ENCODE results near the gene STXBP6. TPM values are rescaled to one million over a fixed set of nuclear protein-coding genes. Genes with fewer than 3 reads are reported as not detected.

The STXBP6 gene
- total RNA-seq, 4 donors from 2014 or later, result 7.1 to 16.8 (median 8.9) TPM

GRCh38 chr14:24924544-24924943, 125.4 kb downstream of the STXBP6 start:
- 82 to 86% methylated on average over 2 to 3 of the region's 3 CpGs for WGBS, 2 donors (ENCODE audit: low coverage in 1 of 2)
- intact Hi-C loops (cut with DNase I; ENCODE audit: low total_unique reads) (no loop called here), in situ Hi-C loops (cut with MboI; ENCODE audit: low pct_ligation_motif_present in 1 of 4, low pct_unique_long_range_greater_than_20kb in 1 of 4, low sequenced_read_pairs in 3 of 4) (no loop called here)
- Histone ChIP-seq H3K4me1 (peaks cover 0 to 15% (median 5%) of the 10 kb centered on the region in 4 donors), H3K9me3 (no peaks in the 10 kb centered on the region), H3K27ac (no peak overlapping the region), H3K27me3 (no peaks in the 10 kb centered on the region), H3K4me3 (no peak overlapping the region), H3K36me3 (no peaks in the 10 kb centered on the region)
- no peak for TF ChIP-seq CTCF (IDR thresholded peaks at IDR 0.05)
- TF ChIP-seq EP300 (IDR thresholded peaks at IDR 0.05; ENCODE audit: low read depth), result no peak
- TF ChIP-seq POLR2A (IDR thresholded peaks at IDR 0.05), result no peak
- no peak for TF ChIP-seq POLR2AphosphoS5 (IDR thresholded peaks at IDR 0.05)
- no peak for DNase-seq

GRCh38 chr14:24921903-24922302, 128.0 kb downstream of the STXBP6 start:
- in situ Hi-C loops (cut with MboI; ENCODE audit: low pct_ligation_motif_present in 1 of 4, low pct_unique_long_range_greater_than_20kb in 1 of 4, low sequenced_read_pairs in 3 of 4) (no loop called here), intact Hi-C loops (cut with DNase I; ENCODE audit: low total_unique reads) (no loop called here)
- 78 to 80% methylated on average over 1 of the region's 1 CpG for WGBS, 2 donors (ENCODE audit: low coverage in 1 of 2)

GRCh38 chr14:24920265-24921075, 129.5 kb downstream of the STXBP6 start:
- intact Hi-C loops (cut with DNase I; ENCODE audit: low total_unique reads), result no loop called here
- no peak overlapping the region for H3K27ac ChIP-seq
- no peak overlapping the region for H3K4me3 ChIP-seq
- H3K27me3 ChIP-seq, result no peaks in the 10 kb centered on the region
- 64 to 71% methylated on average over 4 of the region's 4 CpGs for WGBS, 2 donors (ENCODE audit: low coverage in 1 of 2)
- DNase-seq, result no peak
- H3K9me3 ChIP-seq, result no peaks in the 10 kb centered on the region
- H3K4me1 ChIP-seq, result peaks cover 0 to 11% (median 4%) of the 10 kb centered on the region in 4 donors
- TF ChIP-seq EP300 (IDR thresholded peaks at IDR 0.05; ENCODE audit: low read depth), result no peak
- no peak for TF ChIP-seq POLR2AphosphoS5 (IDR thresholded peaks at IDR 0.05)
- no peak for TF ChIP-seq POLR2A (IDR thresholded peaks at IDR 0.05)
- TF ChIP-seq CTCF (IDR thresholded peaks at IDR 0.05), result no peak
- no peaks in the 10 kb centered on the region for H3K36me3 ChIP-seq
- in situ Hi-C loops (cut with MboI; ENCODE audit: low pct_ligation_motif_present in 1 of 4, low pct_unique_long_range_greater_than_20kb in 1 of 4, low sequenced_read_pairs in 3 of 4), result no loop called here

More at GRCh38 chr14:24921903-24922302, 128.0 kb downstream of the STXBP6 start:
- Histone ChIP-seq H3K9me3 (no peaks in the 10 kb centered on the region), H3K27ac (no peak overlapping the region), H3K36me3 (no peaks in the 10 kb centered on the region), H3K4me3 (no peak overlapping the region), H3K27me3 (no peaks in the 10 kb centered on the region), H3K4me1 (peaks cover 0 to 3% (median 0%) of the 10 kb centered on the region in 4 donors)
- no peak for TF ChIP-seq POLR2AphosphoS5 (IDR thresholded peaks at IDR 0.05)
- no peak for TF ChIP-seq POLR2A (IDR thresholded peaks at IDR 0.05)
- TF ChIP-seq CTCF (IDR thresholded peaks at IDR 0.05), result no peak
- no peak for TF ChIP-seq EP300 (IDR thresholded peaks at IDR 0.05; ENCODE audit: low read depth)
- no peak for DNase-seq

- intact Hi-C loops (cut with DNase I; ENCODE audit: low total_unique reads), result no loop called here
- Histone ChIP-seq H3K9me3 (no peaks in the 10 kb centered on the region), H3K36me3 (no peaks in the 10 kb centered on the region), H3K4me1 (peaks cover 0 to 12% (median 4%) of the 10 kb centered on the region in 4 donors), H3K27ac (no peak overlapping the region), H3K4me3 (no peak overlapping the region), H3K27me3 (no peaks in the 10 kb centered on the region)
- 69 to 86% methylated on average over 2 to 4 of the region's 4 CpGs for WGBS, 2 donors (ENCODE audit: low coverage in 1 of 2)
- in situ Hi-C loops (cut with MboI; ENCODE audit: low pct_ligation_motif_present in 1 of 4, low pct_unique_long_range_greater_than_20kb in 1 of 4, low sequenced_read_pairs in 3 of 4), result no loop called here
- DNase-seq, result no peak
- TF ChIP-seq EP300 (IDR thresholded peaks at IDR 0.05; ENCODE audit: low read depth) (no peak), POLR2A (IDR thresholded peaks at IDR 0.05) (no peak), POLR2AphosphoS5 (IDR thresholded peaks at IDR 0.05) (no peak), CTCF (IDR thresholded peaks at IDR 0.05) (no peak)
These were observed 131.1 kb downstream of the STXBP6 start for GRCh38 chr14:24918822-24919221.
